Inflammatory macrophage treated with lipopolysaccharide for 1 hour (primary cell): Measurements from ENCODE around the gene ZBP1.

Experiments
- DNase-seq, 2 donors: peaks; one replicate each; pipeline ENCODE4 v3.0.0-alpha.2; 2020 to 2022

The ZBP1 gene

DNA sequence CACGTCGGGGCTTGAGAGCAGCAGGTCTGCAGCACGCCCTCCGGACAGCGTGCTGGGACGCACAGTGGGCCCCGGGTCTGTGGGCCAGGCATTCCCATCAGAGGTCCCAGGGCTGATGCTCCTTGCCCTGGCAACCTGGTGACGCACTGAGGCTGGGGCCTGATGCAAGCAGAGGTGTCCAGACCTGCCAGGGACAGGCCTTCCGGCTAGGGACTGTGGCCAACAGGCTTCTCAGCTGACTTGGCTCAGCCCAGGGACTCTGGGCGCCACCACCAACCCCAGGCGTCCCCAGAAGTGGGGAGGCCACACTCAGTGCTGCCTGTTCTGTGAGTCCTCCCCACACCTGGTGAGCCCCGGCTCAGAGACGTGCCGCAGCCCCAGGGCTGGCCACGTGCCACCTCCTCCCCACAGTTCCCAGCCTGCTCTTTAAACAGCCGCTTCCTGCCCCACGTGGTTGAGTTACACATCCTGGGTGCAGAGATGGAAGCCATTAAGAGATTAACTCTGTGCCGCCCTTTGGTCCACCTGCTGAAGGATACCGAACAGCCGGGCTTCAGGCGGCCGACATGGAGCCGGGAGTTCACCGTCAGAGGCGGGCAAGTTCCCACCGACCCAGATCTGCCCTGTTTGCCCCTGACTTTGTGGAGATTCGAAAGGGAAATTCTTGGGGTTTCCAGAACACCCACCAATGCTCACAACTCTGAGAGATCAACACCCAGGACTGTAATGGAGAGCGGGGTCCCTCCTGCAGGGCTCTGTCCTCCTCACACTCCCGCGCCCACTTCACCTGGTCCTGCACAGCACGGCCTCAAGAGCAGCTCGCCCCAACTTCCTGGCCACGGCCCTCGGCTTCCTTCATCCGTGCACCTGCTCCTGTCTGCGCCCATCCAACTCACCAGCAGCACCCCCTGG is 37.6 kb upstream of the ZBP1 start:
- no peak for DNase-seq

DNA sequence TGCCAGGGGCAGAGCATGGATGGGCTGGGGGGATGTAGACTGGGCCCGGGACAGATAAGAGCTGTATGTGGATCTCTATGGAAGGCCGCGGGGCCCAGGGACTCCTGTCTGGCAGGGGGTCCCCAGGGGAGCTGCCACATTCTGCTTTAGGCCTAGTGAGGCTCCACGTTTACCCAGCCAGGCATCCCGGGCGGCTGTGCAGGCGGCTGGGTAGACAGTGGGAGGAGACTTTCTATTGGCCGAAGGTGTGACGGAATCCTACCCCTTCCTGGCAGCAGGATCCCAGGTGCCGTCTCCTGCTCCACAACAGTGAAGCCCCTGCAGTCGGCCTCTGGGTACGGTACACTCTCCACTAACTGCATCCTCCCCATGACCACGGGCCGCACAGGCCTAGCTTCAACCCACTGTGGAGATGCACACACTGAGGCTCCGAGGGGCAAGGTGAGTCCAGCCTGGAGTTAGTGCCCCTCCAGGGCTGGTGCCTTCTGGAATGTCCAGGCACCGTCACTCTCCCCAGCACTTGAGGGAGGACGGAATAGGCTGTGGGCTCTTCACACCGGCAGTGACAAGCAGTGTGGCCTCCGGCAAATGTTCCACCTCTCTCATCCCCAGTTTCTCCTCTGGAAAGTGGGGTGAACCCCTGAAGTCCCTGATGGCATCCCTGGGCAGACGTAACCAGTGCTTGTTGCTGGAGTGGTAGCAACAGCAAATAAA is 36.8 kb upstream of the ZBP1 start:
- no peak for DNase-seq

DNA sequence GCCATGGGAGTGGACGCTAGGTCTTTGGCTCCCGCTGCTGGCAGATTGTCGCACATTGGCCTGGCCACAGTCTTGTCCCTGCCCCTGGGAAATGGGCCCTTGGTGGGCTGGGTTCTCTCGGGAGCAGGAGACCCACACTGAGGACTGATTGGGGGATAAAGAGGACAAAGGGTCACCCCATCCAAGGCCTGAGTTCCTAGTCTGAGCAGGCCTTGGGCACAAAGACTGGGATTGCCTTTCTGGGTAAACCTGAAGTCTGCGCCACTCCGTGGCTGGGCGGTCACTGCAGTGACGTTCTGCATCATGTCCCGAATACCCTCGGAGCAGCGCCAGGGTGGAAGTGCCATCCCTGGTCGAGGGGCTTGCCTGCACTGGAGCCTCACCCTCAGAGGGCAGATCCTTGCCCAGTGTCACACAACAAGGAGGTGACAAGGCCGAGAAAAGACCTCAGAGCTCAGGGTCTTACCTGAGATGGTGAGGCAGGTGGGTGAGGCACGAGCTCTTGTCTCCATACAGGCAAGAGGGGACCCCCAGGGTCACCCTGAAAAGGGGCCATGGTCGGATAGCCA is 36.1 kb upstream of the ZBP1 start:
- no peak for DNase-seq

DNA sequence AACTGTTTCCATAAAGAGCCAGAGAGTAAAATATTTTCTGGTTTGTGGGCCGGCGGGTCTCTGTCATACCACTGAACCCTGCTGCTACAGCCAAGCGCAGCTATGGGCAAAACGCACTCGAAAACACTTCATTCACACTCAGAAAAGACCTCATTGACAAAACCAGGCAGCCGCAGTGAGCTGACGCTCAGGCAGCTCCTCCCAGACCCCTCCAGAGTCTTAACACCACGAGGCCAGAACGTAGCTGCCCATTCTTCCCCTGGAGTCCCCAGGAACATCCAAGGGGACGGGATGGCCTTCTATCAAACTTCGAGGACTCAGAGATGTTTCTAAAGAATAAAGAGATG is 35.6 kb upstream of the ZBP1 start:
- no peak for DNase-seq

DNA sequence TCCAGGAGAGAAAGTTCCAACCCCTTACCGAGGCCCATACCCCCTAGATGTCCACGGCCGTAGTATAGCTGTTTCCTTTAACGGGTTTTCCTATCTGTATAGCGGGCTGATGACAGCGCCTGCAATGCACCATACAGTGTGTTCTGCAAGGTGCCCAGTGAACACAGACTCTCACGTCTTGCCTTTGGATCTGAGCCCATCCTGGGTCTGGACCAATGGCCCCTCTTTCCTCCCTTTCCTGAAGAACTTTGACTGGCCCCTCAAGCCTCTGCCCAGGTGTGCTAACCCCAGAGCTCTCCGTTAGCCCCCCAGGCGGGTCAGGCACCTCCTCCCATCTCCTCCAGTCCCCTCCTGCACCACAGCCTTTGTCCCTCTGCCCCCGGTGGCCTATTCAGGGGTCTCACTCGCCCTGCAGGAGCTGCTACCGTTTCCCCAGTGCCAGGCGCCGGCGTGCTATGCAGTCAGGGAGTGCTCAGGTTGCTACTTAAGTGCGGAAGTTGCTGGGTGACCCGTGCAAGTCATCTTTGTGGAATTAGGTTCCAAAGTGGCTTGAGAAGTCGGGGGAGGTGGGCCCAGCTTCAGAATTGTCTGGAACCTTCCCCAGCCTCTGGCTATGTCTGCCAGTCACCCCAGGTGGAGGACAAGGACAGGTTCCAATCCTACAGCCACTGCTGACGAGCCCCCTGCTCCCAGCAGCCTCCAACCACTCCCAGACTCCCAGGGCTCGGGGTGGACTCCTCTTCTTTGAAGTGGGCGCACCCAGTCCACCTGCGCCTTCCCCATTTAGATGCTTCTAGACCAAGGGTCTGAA is 35.0 kb upstream of the ZBP1 start:
- DNase-seq = no peak

DNA sequence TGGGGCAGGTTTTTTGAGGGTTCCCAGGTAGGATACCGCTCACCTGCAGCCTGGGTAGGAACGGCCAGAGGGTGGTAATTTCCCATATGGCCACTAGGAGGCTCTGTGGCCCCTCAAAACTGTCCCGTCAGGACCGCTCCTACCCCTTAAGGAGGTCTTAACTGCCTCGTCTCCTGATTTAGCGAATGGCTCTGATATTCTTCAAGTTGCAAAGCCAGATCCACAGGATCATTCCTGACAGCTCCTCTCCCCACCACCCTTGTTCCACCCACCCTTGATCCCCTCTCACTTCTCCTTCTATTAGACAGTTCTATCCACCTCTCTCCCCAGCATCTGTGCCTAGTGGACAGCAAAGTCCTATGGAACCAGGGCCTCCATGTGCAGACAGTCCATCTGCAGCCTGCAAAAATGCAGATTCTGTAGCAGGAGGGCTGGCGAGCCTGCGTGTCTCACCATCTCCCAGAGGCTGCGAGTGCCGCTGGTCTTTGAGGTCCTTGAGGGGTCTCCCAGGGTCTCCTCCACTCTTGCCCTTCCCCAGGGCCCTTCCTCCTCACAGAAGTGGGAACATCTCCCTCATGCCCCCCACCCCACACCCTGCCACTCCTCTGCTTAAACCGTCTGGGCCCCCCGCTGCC is 34.3 kb upstream of the ZBP1 start:
- peak; percentile 11 to 57 for DNase-seq

DNA sequence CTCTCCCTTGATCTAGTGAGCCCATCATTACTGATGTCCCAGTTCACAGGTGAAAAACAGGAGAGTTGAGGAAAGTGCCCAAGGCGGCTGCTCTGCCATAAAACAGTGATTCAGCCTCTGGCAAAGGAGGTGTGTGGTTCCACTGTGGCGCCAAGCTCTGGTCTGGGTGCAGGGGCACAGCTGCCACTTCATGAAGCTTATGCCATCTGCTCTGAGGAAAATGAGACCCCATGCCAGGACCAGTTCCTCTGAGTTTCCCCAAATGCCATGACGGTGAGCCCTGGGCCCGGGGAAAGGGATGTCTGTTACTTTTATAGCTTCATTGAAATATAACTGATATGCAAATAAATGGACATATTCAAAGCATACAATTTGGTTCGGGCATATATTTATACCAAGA is 33.7 kb upstream of the ZBP1 start:
- DNase-seq = no peak

DNA sequence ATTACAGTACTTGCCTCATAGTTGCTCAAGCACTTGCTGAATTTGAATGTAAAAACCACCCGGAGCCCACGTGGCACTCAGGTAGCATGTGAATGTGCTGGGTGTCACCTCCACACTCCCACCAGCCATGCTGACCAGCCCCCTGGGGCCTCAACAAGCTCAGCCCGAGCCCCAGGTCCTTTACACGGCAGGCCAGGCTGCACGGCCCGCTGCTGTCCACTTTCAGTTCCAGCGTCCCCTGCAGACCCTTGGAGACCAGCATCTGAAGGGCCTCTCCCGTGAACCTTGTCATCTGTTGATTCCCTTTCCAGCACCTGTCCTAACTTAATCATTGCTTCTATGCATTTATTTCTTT is 33.3 kb upstream of the ZBP1 start:
- no peak for DNase-seq

DNA sequence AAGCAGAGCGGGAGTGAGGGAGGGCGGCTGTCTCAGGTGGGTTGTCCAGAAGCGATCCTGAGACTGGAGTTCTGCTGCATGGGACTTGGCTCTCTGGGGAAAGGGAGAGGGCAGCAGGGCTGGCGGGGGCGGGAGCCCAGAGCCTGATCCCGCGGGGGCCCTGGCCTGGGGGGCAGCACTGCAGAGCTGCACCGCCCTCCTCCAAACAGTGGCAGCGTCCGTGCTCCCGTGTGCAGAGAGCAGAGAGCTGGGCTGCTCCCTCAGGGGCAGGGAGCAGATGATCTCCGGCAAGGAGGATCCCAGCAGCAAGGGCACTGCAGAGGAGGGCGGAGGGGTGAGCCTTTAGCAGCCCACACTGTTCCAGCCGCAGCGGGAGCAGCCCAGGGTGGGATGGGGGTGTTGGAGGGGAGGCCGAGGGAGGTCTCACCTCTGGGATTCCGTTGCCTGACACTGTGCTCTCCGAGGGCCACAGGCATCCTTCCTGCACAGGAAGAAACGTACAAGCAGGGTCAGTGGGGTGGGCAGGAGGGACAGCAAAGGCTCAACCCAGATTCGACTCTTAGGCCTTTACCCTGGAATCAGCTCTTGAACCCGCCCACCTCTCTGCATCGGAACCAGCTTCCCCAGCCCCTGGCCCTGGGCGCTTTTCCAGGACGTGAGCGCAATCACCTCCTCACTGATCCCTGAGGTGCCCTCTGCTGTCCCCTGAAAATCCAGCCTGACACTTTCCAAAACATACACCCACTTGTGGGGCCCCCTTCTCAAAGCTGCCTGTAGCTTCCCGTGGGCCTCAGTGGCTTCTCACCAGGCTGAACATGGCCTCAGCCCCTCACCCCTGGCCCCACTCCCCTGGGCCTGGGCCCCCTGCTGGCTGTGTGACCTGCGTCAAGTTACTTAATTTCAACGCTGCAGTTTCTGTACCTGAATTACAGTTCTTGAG is 32.6 kb upstream of the ZBP1 start:
- no peak for DNase-seq

DNA sequence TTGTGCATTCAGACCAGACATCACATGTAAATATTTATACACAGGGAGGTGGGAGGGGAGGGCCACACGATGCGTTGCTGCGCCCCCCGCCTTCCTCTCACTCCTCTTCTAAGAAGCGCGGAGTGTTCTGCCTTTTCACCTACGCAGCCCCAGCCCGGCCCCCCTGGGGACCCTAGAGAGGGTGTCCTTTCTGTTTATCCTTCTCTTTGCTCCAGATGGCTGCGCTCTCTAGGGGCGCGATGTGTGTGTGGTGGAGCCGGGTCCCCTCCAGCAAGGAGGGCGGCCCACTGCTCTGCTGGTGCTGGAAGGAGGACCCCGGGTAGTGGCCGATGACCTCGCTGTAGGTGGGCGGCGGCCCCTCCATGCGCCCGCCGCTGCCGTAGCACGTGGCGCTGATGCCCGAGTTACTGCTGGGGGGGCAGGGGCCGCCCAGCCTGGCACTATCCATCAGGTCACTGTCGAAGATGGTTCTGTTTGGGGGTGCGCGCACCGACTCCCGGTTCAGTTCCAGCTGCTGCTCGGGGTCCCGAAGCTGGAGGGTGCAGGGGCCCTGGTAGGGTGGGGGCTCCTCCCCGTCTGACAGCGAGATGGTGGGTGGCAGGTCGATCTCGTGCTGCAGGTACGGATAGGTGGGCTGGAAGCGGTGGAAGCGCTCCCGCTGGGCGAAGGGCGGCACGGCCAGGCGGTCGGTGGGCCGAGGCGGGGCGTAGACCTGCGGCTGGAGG is 31.8 kb upstream of the ZBP1 start:
- no peak for DNase-seq

DNA sequence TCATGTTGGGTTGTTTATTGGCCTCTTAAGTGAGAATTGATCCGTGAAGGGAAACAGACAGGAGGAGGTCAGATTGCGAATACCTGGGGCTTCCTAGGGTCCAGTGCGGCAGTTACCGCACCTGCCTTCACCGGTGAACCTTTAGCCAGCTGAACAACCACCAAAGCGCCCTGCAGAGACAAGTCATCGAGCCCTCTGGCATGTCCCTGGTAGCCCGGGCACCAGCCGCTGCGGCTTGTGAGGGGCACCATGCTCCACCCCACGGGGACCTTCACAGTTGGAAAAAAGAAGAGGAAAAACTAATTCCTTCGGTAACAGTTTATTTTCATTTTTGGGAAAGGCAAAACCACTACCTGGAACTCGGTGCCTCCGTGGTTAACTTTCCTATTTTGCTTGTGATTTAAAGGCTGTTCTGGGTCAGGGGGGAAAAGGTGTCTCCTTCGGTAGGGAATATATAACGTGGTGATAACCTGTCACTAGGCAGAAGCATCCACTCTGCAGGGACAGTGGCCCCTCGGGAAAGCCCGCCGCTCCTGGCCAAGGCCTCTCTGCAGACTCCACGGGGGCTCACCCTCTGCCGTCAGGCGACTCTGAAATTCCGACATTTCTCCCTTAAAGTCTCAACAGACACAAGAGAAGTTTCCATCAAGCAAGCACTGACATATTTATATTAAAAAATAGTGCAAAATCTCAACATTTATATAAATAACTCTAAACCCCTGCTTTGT is 30.7 kb upstream of the ZBP1 start:
- no peak for DNase-seq

DNA sequence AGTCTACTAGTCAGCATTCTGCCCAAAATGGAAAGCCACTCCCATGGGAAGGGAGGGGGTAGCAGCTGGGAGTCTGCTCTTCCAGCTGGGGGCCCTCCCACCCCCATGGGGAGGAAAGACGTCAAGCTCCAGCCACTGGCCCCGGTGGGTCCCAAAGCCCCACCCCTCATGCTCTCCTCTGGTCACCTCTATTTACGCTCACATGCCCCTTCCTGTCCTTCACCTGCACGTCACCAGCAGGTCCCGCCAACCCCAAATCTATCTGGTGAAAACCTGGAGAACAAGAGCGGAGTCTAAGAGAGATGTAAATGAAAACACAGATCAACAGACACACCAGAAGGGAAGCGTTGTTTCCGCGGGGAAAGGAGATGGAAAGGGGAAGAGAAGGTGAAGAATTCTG is 30.0 kb upstream of the ZBP1 start:
- no peak for DNase-seq

DNA sequence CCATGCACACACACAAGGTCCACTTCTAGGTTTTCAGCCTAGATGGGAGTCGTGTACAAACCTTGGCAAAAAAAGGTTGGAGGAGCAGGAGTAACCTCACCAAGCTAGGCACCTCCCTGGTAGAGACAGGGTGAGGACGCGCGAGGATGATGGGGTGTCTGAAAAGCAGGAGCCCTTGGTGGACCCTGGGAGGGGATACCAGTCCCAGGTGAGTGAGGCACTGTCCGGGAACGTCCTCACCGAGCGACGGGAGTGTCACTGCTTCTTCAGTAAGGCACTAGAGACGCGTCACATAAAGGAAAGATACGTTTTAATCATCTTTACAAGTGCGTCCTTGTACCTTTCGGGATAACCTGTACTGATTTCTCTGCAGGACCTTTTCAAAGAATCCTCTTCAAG is 29.4 kb upstream of the ZBP1 start:
- no peak for DNase-seq

DNA sequence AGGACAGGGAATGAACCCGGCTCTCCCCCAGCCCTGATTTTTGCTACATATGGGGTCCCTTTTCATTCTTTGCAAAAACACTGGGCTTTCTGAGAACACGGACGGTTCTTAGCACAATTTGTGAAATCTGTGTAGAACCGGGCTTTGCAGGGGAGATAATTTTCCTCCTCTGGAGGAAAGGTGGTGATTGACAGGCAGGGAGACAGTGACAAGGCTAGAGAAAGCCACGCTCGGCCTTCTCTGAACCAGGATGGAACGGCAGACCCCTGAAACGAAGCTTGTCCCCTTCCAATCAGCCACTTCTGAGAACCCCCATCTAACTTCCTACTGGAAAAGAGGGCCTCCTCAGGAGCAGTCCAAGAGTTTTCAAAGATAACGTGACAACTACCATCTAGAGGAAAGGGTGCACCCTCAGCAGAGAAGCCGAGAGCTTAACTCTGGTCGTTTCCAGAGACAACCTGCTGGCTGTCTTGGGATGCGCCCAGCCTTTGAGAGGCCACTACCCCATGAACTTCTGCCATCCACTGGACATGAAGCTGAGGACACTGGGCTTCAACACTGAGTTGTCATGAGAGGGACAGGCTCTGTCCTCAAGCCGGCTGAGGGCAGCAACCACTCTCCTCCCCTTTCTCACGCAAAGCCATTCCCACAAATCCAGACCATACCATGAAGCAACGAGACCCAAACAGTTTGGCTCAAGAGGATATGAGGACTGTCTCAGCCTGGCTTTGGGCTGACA is 28.8 kb upstream of the ZBP1 start:
- DNase-seq = no peak

DNA sequence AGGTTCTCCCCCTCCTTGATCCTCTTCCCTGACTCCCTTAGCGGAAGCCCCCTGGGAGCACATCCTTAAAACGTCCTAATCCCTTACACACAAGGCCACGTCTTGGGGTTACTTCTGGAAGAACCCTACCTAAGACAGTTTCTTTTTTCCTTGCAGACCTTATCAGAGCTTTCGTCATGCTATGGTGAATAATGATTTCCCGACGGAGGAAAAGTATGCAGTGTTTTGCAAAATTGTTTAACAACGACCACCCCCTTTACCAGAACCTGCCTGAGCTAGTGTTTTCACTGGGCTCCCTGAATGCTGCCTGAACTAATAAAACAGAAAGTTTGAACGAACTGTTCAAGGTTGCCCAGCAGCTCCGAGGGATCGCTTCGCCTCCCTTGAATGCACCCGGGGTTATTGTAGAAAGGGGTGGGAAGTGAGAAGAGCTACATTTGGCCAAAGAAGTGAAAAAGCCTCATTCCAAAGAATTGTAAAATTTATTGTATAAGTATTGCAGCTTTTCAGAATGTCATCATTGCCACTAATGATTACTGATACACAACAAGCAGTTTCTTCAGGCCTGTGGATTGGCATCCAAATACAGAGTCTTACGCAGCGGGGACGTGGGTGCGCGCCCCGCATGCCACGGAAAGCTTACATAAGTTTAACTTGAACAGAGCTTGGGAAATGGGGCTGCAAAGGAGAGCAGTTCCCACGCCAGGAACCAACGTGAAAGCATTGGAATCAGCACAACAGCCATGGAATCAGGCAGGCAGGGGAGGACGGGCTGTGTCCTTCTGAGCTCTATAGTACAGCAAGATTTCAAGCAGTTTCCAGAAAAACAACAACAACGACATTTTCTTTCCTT is 27.9 kb upstream of the ZBP1 start:
- no peak for DNase-seq

DNA sequence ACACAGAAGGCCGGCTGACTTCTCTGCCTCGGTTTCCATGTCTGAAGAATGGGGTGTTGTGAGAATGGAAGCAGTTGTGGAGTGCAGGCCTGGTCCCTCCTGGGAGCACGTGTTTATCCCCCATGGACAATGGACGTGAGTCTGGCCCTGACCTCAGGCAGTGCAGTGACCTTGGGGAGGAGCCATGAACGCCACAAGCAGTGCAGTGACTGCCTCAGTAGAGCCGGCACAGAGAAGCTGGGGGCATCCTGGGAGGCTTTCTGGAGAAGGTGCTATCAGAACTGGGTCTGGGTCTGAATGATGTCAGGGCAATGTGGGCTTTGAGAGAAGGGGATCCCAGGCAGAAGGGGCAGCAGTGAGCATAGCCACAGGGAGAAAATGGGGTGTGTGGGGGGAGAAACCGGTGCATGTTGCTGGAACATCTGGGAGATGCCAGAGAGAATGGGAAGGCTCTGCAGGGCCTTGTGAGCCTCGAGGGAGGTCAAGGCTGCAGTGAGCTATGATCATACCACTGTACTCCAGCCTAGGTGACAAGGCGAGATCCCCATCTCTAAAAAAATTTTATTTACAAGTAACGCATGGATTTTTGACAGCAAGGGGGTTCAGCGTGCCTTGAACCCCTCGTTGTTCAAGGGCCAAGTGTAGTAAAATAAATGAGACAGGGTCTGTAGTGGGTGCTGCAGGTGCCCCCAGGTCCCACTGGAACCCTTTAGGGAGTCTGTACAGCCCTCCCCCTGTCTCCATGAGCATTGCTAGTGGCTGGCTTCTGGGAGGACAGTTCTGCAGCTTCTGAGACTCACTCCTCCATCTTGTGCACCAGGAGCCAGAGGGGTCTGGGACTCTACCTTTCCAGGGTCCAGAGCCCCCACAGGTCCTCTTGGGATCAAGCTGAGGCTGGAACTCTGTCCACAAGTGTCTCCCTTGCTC is 27.0 kb upstream of the ZBP1 start:
- no peak for DNase-seq

DNA sequence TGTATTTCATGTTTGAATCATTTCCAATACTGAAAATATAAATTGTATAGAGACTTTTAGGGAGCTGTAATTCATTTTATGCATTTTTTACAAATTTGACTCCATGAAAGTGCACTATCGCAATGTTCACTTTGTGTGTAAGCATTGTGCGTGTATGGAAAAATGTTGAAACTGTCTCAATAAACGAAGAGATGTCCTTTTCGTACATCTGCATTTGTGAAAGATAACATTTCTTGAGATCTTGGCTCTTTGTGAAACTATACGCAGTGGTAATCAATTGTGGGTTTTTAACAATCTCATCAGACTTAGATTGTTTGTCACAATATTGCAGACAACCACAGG is 18.6 kb upstream of the ZBP1 start:
- DNase-seq = no peak
